HEK293 (cell line): ENCODE data around the gene ADGRL1.

Source experiments
- KLF10 ChIP-seq: fragments of 450-650 bp; IDR thresholded peaks from 2 replicates; pipeline ENCODE4 v1.5.1; 2018; ENCODE audit warnings: missing biosample characterization, mild to moderate bottlenecking, missing genetic modification characterization
- ZNF133 ChIP-seq: fragments of 450-650 bp; formaldehyde crosslinking; IDR thresholded peaks from 2 replicates; pipeline ENCODE4 v1.5.1; 2016; ENCODE audit warnings: missing biosample characterization, missing genetic modification characterization
- ZNF624 ChIP-seq: fragments of 450-650 bp; formaldehyde crosslinking; IDR thresholded peaks from 2 replicates; pipeline ENCODE4 v1.5.1; 2017; ENCODE audit warnings: missing biosample characterization, missing genetic modification characterization
- TF ChIP-seq, protein P1 (sequence below): fragments of 450-650 bp; formaldehyde crosslinking; IDR thresholded peaks from 2 replicates; pipeline ENCODE4 v1.5.1; 2016; ENCODE audit warnings: missing biosample characterization, missing genetic modification characterization
- TF ChIP-seq, protein P2 (sequence below): fragments of 450-650 bp; formaldehyde crosslinking; IDR thresholded peaks from 2 replicates; pipeline ENCODE4 v1.5.1; 2016; ENCODE audit warnings: missing biosample characterization, missing genetic modification characterization

DNA sequence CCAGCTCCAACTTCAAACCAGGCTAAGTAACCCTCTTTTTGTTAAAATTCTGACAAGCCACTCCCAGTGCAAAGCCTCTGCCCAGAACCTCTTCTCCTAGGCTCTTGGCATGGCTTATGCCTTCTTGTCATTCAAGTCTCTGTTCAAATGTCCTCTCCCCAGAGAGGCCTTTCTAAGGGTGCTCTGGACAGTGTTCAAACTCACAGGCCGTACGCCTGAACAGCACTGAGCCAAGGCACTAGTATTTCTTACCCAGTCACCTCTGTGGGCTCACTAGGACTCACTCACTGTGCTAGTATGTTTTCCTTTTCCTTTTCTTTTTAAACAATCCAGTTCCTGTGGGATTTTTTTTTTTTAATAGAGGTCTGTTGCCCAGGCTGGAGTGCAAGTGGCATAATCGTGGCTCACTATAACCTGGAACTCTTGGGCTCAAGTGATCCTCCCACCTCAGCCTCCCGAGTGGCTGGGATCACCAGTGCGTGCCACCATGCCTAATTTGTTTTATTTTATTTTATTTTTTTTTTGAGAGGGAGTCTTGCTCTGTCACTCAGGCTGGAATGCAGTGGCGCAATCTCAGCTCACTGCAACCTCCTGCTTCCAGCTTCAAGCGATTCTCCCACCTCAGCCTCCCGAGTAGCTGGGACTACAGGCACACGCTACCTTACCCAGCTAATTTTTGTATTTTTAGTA is 67.2 kb downstream of the ADGRL1 start:
- TF ChIP-seq, protein P1, sequence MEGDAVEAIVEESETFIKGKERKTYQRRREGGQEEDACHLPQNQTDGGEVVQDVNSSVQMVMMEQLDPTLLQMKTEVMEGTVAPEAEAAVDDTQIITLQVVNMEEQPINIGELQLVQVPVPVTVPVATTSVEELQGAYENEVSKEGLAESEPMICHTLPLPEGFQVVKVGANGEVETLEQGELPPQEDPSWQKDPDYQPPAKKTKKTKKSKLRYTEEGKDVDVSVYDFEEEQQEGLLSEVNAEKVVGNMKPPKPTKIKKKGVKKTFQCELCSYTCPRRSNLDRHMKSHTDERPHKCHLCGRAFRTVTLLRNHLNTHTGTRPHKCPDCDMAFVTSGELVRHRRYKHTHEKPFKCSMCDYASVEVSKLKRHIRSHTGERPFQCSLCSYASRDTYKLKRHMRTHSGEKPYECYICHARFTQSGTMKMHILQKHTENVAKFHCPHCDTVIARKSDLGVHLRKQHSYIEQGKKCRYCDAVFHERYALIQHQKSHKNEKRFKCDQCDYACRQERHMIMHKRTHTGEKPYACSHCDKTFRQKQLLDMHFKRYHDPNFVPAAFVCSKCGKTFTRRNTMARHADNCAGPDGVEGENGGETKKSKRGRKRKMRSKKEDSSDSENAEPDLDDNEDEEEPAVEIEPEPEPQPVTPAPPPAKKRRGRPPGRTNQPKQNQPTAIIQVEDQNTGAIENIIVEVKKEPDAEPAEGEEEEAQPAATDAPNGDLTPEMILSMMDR: no peak
- TF ChIP-seq ZNF624: no peak
- no peak for TF ChIP-seq ZNF133
- no peak for TF ChIP-seq KLF10 (tag by site-specific recombination)
- TF ChIP-seq, protein P2, sequence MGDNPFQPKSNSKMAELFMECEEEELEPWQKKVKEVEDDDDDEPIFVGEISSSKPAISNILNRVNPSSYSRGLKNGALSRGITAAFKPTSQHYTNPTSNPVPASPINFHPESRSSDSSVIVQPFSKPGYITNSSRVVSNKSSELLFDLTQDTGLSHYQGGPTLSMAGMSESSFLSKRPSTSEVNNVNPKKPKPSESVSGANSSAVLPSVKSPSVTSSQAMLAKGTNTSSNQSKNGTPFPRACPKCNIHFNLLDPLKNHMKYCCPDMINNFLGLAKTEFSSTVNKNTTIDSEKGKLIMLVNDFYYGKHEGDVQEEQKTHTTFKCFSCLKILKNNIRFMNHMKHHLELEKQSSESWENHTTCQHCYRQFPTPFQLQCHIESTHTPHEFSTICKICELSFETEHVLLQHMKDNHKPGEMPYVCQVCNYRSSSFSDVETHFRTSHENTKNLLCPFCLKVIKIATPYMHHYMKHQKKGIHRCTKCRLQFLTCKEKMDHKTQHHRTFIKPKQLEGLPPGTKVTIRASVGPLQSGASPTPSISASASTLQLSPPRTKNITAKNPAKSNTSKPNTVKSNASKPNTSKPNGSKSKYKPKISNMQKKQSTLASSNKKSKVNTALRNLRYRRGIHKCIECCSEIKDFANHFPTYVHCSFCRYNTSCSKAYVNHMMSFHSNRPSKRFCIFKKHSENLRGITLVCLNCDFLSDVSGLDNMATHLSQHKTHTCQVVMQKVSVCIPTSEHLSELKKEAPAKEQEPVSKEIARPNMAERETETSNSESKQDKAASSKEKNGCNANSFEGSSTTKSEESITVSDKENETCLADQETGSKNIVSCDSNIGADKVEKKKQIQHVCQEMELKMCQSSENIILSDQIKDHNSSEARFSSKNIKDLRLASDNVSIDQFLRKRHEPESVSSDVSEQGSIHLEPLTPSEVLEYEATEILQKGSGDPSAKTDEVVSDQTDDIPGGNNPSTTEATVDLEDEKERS: no peak
